Neural cell (in vitro differentiated cells): ENCODE data around the gene SLC35A4. TPM values are rescaled to one million over a fixed set of nuclear protein-coding genes. Genes with fewer than 3 reads are reported as not detected.
"Not testable (repeated sequence)": the region's sequence is repeated elsewhere in the genome, so short reads cannot be mapped to it uniquely, and the experiment has no call there.

Source experiments
- H2AFZ ChIP-seq: fragments of 200-600, 300-800 bp; sonication (generic), shearing (Covaris generic); 2 replicates; pipeline ENCODE4 v1.6.0; 2014; ENCODE audit warnings: low read depth, mild to moderate bottlenecking, antibody characterized with exemption, low read length, moderate library complexity
- H3F3A ChIP-seq: fragments of 200-600 bp; shearing (Covaris generic); 2 replicates; pipeline ENCODE4 v1.6.1; 2016; ENCODE audit warnings: mild to moderate bottlenecking, moderate library complexity, mixed read lengths, antibody characterized with exemption, low read length; ENCODE audit not compliant: insufficient read depth, poor library complexity, severe bottlenecking
- H3K27ac ChIP-seq: fragments of 200-600, 300-800 bp; sonication (generic), shearing (Covaris generic); 2 replicates; pipeline ENCODE4 v1.5.1; 2014; ENCODE audit warnings: mild to moderate bottlenecking, low read length, moderate library complexity
- H3K27me3 ChIP-seq: fragments of 300-800, 200-600 bp; sonication (generic), shearing (Covaris generic); 2 replicates; pipeline ENCODE4 v1.6.0; 2014; ENCODE audit warnings: mild to moderate bottlenecking, low read depth, low read length, moderate library complexity; ENCODE audit not compliant: insufficient read depth
- H3K36me3 ChIP-seq: fragments of 300-800, 200-600 bp; sonication (generic), shearing (Covaris generic); 2 replicates; pipeline ENCODE4 v1.5.1; 2014; ENCODE audit warnings: mild to moderate bottlenecking, antibody characterized with exemption, low read length, moderate library complexity; ENCODE audit not compliant: insufficient read depth
- H3K4me2 ChIP-seq: fragments of 300-800, 200-600 bp; sonication (generic), shearing (Covaris generic); 2 replicates; pipeline ENCODE4 v1.6.0; 2014; ENCODE audit warnings: mild to moderate bottlenecking, low read length
- H3K4me3 ChIP-seq: fragments of 300-800, 200-600 bp; sonication (generic), shearing (Covaris generic); 2 replicates; pipeline ENCODE4 v1.5.1; 2014; ENCODE audit warnings: mild to moderate bottlenecking, low read length, moderate library complexity
- H3K79me2 ChIP-seq: fragments of 200-600 bp; shearing (Covaris generic); replicated peaks from 2 replicates; pipeline ENCODE4 v1.6.0; 2014; ENCODE audit warnings: mild to moderate bottlenecking, low read length, moderate library complexity; ENCODE audit not compliant: insufficient read depth
- H3K9ac ChIP-seq: fragments of 300-800, 200-600 bp; sonication (generic), shearing (Covaris generic); 2 replicates; pipeline ENCODE4 v1.6.1; 2016; ENCODE audit warnings: mild to moderate bottlenecking, low read length, mixed read lengths
- H3K9me2 ChIP-seq: fragments of 200-600 bp; shearing (Covaris generic); 2 replicates; pipeline ENCODE4 v1.6.1; 2016; ENCODE audit warnings: mild to moderate bottlenecking, low read length, mixed read lengths; ENCODE audit not compliant: insufficient read depth
- H3K9me3 ChIP-seq: fragments of 200-600, 300-800 bp; sonication (generic), shearing (Covaris generic); 2 replicates; pipeline ENCODE4 v1.6.1; 2016; ENCODE audit warnings: mild to moderate bottlenecking, mixed run types, low read length, moderate library complexity, mixed read lengths
- H4K20me1 ChIP-seq: fragments of 200-600 bp; shearing (Covaris generic); 2 replicates; pipeline ENCODE4 v1.6.1; 2016; ENCODE audit warnings: mild to moderate bottlenecking, mixed run types; ENCODE audit not compliant: insufficient read depth
- EP300 ChIP-seq: fragments of 450-650 bp; conservative IDR thresholded peaks from 2 replicates; pipeline ENCODE4 v1.6.1; 2014; ENCODE audit warnings: antibody characterized with exemption, mild to moderate bottlenecking, moderate library complexity; ENCODE audit not compliant: poor library complexity, severe bottlenecking
- EZH2 ChIP-seq: fragments of 200-600, 300-800 bp; shearing (Covaris generic), sonication (generic); IDR thresholded peaks from 2 replicates; pipeline ENCODE4 v1.6.1; 2014; ENCODE audit warnings: antibody characterized with exemption, low read length, borderline replicate concordance, mild to moderate bottlenecking; ENCODE audit not compliant: insufficient read depth, poor library complexity, severe bottlenecking
- MXI1 ChIP-seq: fragments of 450-650 bp; conservative IDR thresholded peaks from 2 replicates; pipeline ENCODE4 v1.6.1; 2014; ENCODE audit warnings: antibody characterized with exemption, mild to moderate bottlenecking; ENCODE audit not compliant: poor library complexity, severe bottlenecking
- POLR2AphosphoS5 ChIP-seq: IDR thresholded peaks from 2 replicates; pipeline ENCODE4 v1.6.1; 2012
- RAD21 ChIP-seq: fragments of 450-650 bp; conservative IDR thresholded peaks from 2 replicates; pipeline ENCODE4 v1.6.1; 2014; ENCODE audit warnings: antibody characterized with exemption, mild to moderate bottlenecking, moderate library complexity
- SMC3 ChIP-seq: fragments of 450-650 bp; conservative IDR thresholded peaks from 2 replicates; pipeline ENCODE4 v1.6.1; 2014; ENCODE audit warnings: antibody characterized with exemption, mild to moderate bottlenecking, moderate library complexity; ENCODE audit not compliant: poor library complexity
- TAF1 ChIP-seq: IDR thresholded peaks from 2 replicates; pipeline ENCODE4 v1.6.1; 2012; ENCODE audit warnings: low read depth
- polyA plus RNA-seq: library from polyadenylated mRNA; depleted of rRNA; stranded (reverse); fragments of >200 nt; gene quantifications from 2 replicates; pipeline ENCODE4 v1.2.3, GENCODE V29; 2014
- TF ChIP-seq, protein P1 (sequence below): IDR thresholded peaks from 2 replicates; pipeline ENCODE4 v1.6.1; 2012; ENCODE audit warnings: borderline replicate concordance
- TF ChIP-seq, protein P2 (sequence below): fragments of 450-650 bp; IDR thresholded peaks from 2 replicates; pipeline ENCODE4 v1.5.1; 2014; ENCODE audit warnings: antibody characterized with exemption, mild to moderate bottlenecking, moderate library complexity; ENCODE audit not compliant: poor library complexity, severe bottlenecking

The SLC35A4 gene
- polyA plus RNA-seq, 1 donor from 2014 or later = 8.1 TPM

DNA sequence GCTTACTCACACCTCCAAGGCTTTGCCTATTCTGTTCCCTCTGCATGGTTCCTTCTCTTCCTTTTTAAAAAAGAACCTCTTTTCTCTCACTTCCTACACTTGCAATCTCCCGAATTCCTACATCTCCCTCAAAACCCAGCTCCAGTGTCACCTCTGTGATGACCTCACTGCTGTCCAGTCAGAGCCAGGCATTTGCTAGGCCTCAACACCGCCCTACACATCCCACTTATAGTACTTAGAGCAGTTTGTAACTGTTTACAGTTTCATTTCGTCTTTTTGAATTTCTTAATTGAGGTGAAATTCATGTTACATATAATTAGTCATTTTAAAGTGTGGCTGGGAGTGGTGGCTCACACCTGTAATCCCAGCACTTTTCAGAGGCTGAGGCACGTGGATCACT is 37.5 kb downstream of the SLC35A4 start:
- no peak for TF ChIP-seq EP300
- no peak for TF ChIP-seq SMC3
- no peak for TF ChIP-seq EZH2
- TF ChIP-seq, protein P1, sequence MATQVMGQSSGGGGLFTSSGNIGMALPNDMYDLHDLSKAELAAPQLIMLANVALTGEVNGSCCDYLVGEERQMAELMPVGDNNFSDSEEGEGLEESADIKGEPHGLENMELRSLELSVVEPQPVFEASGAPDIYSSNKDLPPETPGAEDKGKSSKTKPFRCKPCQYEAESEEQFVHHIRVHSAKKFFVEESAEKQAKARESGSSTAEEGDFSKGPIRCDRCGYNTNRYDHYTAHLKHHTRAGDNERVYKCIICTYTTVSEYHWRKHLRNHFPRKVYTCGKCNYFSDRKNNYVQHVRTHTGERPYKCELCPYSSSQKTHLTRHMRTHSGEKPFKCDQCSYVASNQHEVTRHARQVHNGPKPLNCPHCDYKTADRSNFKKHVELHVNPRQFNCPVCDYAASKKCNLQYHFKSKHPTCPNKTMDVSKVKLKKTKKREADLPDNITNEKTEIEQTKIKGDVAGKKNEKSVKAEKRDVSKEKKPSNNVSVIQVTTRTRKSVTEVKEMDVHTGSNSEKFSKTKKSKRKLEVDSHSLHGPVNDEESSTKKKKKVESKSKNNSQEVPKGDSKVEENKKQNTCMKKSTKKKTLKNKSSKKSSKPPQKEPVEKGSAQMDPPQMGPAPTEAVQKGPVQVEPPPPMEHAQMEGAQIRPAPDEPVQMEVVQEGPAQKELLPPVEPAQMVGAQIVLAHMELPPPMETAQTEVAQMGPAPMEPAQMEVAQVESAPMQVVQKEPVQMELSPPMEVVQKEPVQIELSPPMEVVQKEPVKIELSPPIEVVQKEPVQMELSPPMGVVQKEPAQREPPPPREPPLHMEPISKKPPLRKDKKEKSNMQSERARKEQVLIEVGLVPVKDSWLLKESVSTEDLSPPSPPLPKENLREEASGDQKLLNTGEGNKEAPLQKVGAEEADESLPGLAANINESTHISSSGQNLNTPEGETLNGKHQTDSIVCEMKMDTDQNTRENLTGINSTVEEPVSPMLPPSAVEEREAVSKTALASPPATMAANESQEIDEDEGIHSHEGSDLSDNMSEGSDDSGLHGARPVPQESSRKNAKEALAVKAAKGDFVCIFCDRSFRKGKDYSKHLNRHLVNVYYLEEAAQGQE = no peak
- Histone ChIP-seq H3K9me2 (no peaks in the 10 kb centered on the region), H3K4me3 (no peak overlapping the region), H3K9me3 (no peaks in the 10 kb centered on the region), H3K79me2 (no peaks in the 10 kb centered on the region), H3F3A (no peaks in the 10 kb centered on the region), H3K27ac (no peak overlapping the region), H2AFZ (no peak overlapping the region), H4K20me1 (no peaks in the 10 kb centered on the region), H3K36me3 (no peaks in the 10 kb centered on the region), H3K27me3 (no peaks in the 10 kb centered on the region), H3K9ac (no peak overlapping the region), H3K4me2 (no peak overlapping the region)

DNA sequence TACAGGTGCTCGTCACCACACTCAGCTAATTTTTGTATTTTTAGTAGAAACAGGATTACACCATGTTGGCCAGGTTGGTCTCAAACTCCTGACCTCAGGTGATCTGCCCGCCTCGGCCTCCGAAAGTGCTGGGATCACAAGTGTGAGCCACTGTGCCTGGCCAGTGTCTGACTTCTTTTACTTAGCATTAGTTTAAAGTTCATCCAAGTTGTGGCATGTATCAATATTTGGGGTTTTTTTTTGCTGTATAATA is 38.7 kb downstream of the SLC35A4 start:
- H4K20me1 ChIP-seq, H3K27ac ChIP-seq, H3K4me3 ChIP-seq: not testable (repeated sequence)

DNA sequence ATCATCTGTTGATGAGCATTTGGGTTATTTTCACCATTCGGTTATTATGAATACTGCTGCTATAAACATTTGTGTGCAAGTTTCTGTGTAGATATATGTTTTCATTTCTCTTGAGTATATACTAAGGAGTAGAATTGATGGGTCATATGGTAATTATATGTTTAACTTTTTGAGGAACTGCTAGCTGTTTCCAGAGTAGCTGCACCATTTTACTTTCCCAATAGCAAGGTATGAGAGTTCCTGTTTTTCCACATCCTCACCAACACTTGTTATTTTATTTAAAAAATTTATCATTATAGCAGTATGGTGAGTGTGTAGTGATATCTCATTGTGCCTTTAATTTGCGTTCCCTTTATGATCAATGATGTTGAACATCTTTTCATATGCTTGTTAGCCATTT is 39.1 kb downstream of the SLC35A4 start:
- H3K27me3 ChIP-seq = no peaks in the 10 kb centered on the region
- H3K79me2 ChIP-seq = no peaks in the 10 kb centered on the region
- H3F3A ChIP-seq = no peaks in the 10 kb centered on the region
- H3K4me3 ChIP-seq = no peak overlapping the region
- H3K36me3 ChIP-seq = no peaks in the 10 kb centered on the region
- no peak overlapping the region for H2AFZ ChIP-seq
- no peak overlapping the region for H3K27ac ChIP-seq
- no peak overlapping the region for H3K4me2 ChIP-seq
- H3K9me2 ChIP-seq = no peaks in the 10 kb centered on the region
- no peak for TF ChIP-seq MXI1
- TF ChIP-seq, protein P1 = no peak
- TF ChIP-seq TAF1 = no peak
- TF ChIP-seq SMC3 = no peak
- TF ChIP-seq RAD21 = no peak
- TF ChIP-seq EP300 = no peak
- TF ChIP-seq, protein P2, sequence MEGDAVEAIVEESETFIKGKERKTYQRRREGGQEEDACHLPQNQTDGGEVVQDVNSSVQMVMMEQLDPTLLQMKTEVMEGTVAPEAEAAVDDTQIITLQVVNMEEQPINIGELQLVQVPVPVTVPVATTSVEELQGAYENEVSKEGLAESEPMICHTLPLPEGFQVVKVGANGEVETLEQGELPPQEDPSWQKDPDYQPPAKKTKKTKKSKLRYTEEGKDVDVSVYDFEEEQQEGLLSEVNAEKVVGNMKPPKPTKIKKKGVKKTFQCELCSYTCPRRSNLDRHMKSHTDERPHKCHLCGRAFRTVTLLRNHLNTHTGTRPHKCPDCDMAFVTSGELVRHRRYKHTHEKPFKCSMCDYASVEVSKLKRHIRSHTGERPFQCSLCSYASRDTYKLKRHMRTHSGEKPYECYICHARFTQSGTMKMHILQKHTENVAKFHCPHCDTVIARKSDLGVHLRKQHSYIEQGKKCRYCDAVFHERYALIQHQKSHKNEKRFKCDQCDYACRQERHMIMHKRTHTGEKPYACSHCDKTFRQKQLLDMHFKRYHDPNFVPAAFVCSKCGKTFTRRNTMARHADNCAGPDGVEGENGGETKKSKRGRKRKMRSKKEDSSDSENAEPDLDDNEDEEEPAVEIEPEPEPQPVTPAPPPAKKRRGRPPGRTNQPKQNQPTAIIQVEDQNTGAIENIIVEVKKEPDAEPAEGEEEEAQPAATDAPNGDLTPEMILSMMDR = no peak
- no peak for TF ChIP-seq POLR2AphosphoS5
- no peak for TF ChIP-seq EZH2
- no peak overlapping the region for H3K9ac ChIP-seq
- H4K20me1 ChIP-seq = no peaks in the 10 kb centered on the region
- H3K9me3 ChIP-seq = no peaks in the 10 kb centered on the region

More for the DNA sequence above, 38.7 kb downstream of the SLC35A4 start:
- H3K79me2 ChIP-seq, H3K27me3 ChIP-seq, H3K36me3 ChIP-seq, H3K9me3 ChIP-seq, H3K9ac ChIP-seq, H3K9me2 ChIP-seq, H2AFZ ChIP-seq, H3K4me2 ChIP-seq, H3F3A ChIP-seq: not testable (repeated sequence)
